OCI-LY3 (cell line): ENCODE data around the gene OAS2.

Source experiments
- CTCF ChIP-seq: fragments of 200-600, 300-600 bp; sonication (generic); IDR thresholded peaks from 2 replicates; pipeline ENCODE4 v1.5.1; 2014; ENCODE audit warnings: antibody characterized with exemption, low read length, low read depth
- EZH2phosphoT487 ChIP-seq: fragments of 200-600 bp; shearing (Covaris generic); IDR thresholded peaks from 2 replicates; pipeline ENCODE4 v1.6.1; 2018; ENCODE audit warnings: antibody characterized with exemption, mixed run types, low read depth

GRCh38 chr12:113027726-113028125 is 49.4 kb downstream of the OAS2 start:
- TF ChIP-seq CTCF: no peak
- no peak for TF ChIP-seq EZH2phosphoT487
